ENCODE measurements around the gene PLEKHA7.

PLEKHA7 gene

DNA sequence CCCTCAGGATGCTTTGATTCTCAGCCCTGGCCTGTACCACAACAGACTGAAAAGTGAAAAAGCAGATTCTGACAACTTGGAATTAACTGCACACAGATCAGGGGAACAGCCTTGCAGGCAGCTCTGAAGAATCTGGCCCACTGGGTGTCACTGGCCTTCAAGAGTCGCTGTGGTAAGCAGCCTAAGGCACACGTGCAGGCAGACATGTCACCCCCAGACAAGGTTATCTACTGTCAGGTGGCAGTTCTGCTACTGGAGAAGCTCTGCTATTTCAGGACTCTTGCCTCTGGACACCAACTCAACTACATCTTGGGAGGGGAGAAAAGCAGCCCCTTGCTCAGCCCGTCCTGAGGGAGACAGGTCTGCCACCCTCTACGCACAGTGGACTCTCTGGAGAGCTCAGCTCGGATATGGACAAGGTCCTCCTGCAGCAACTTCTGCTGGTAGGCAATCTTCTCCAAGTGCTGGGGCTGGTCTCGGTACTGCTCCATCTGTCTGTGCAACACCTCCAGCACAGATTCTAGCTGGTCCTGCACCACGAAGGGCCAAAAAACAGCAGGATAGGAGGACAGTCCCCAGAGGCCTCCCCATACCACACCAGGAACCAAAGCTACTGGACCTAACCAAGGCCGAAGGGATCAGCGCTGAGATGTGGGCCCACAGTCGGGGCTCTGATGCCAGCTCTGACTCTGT is 212.8 kb downstream of the PLEKHA7 start:
- DNase-seq: no peak

DNA sequence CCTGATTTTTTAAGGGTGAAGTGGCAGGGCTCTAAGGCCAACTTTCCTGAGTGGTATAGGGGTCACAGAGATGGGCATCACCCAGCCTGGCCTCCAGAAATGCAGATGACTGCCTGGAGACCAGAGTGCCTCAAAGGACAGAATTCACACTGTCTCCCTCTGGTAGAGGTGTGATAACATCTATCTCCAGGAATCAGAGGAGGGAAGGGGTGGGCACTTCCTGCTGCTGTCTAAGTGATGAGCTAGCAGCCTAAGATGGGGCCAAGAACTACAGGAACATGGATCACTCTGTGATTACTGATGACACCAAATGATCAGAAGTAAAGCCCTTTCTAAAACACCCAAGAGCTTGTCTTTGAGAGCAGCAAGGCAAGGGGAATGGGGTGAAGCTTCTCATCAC is 213.8 kb downstream of the PLEKHA7 start:
- no peak for DNase-seq

DNA sequence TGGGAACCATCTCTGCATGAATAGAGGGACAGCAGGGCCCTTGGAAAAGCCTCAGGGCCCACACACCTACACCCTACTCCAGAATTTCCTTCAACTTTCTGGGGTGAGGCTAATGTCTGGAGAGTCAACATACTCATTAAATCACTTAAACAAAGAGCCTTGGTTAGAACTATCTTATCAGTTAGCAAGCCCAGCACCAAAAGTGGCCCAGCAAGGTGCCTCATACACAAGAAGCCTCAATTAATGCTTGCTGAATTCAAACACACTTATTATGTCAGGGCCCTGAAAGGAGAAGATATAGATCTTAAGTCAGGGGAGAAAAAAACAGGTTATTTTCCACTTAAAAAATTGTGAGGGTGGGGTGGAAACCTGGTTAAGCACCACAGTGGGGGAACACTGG is 214.3 kb downstream of the PLEKHA7 start:
- DNase-seq: no peak

DNA sequence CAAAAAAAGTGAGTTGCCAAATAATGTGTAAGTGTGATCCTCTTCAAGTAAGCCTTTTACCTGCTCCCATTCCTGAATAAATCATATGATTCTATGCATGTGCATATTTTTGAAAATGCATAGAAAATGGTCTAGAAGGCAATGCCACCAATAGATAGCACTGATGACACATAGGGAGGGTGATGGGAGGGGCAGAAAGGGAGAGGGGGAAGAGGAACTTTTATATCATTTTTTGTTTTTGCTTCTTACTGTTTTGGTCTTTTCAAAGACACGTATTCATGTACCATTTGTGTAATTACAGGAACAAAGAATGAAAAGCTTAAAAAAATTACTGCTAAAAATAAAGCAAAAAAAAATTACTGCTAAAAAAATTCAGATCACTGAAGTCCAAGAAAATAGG is 215.0 kb downstream of the PLEKHA7 start:
- DNase-seq: no peak

DNA sequence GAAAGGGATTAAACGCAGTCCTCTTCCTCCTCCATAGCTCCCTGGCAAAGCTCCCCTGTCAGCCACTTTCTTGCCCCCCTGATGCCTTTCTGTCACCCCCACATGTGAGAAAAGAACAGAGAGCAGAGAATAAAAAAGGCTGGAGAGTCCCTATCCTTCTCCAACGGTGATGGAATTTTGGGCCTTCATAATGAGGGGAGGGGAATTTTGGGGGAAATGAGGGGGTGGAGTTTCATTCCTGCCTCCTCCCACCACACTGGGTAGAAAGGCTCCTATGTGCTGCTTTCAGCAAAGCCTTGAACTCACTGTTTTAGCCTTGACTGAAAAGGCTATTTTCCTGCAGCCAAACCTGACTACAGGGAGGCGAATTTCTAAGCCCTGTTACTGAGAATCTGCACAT is 216.4 kb downstream of the PLEKHA7 start:
- DNase-seq: no peak

DNA sequence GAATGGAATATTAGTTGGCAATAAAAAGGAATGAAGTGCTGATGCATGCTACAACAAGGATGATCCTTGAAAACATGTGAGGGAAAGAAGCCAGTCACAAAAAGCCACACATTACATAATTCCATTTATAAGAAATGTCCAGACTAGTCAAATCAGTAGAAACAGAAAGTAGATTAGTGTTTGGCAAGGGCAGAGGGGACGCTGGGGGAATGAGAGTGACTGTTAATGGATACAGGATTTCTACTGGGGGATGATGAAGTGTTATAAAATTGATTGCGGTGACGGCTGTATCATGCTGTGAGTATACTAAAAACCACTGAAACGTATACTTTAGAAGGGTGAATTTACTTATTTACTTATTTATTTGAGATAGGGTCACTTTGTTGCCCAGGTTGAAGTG is 217.9 kb downstream of the PLEKHA7 start:
- no peak for DNase-seq

DNA sequence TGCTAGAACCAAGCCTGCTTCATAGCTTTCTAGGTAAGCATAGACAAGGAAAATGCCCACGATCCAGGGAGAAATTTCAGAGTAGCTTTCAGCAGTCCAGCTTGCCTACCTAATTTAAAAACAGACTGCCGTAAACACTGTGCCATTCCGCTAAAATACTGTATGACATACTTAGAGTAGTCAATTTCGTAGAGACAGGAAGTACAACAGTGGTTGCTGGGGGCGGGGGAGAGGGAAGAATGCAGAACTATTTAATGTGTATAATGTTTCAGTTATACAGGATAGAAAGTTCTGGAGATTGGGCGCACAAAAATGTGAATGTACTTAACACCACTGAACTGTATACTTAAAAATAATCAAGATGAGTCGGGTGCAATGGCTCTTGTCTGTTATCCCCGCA is 219.1 kb downstream of the PLEKHA7 start:
- peak; percentile 14 for DNase-seq

DNA sequence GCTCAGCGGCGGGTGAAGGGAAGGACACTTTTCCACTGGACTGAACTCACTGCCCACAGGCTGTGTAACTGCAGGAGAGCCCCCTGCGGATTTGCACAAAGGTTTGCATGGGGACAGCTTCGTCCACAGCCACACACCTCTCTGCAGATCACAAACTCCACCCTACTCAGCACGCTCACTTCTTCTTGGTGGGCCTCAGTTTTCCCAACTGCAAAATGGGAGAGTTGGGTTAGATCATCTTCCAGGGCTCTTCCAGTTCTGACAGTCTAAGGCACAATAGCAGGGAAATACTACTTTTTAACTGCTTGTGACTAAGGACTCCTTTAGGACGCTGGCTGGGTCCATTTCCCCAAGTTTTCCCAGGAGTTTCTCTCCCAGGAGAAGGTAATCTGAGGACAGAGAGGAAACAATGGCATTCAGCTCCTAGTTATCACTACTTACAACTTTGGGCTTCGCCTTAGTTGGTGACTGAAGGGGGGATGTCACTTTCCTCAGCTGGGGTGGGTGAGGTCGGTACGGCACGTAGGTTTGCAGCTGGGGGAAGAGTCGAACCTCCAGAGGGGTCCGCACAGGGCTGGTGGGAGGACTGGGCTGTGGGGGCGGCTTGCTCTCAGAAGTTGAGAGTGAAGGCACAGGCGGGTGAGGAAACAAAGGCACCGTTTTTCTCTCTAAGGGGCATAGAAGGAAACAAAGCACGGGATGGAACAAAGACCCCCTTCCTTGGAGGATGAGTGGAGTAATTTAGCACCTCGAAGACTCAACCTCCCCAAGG is 220.0 kb downstream of the PLEKHA7 start:
- no peak for DNase-seq

DNA sequence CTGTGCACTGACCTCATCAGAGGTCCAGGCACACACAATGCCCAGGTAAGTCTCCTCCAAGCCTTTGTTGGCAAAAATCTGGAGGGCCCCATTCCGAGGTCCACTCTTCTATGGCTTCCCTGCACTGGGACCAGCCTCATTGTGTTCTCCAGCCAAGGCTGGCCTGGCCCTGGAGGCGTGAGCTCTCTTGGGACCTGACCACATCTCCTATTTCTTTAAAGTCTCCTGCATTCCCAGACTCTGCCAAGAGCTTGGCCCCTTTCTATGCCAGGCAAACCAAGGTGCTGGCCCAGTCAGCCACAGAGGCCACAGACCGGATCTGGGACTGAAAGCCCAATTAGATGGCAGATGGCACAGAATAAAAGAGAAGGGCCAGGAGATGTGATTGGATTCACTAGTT is 220.7 kb downstream of the PLEKHA7 start:
- no peak for DNase-seq

DNA sequence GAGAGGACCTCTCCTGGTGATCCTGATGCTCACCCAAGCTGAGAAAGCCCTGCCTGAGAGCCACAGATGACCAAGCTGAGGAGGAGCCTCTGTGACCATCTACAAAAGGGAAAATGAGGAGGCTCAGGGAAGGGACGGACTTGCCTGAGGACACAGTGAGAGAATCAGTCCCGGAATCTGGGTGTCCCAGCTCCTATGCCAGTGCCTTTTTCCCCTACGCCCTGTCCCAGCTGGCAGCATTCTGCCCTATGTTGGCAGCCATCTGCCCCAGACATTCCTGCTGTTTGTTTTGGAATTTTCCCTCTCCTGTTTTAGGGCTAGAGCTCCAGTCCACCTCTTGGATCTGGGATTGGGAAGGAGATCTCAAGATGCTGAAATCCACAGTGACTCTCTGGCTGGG is 221.2 kb downstream of the PLEKHA7 start:
- DNase-seq: no peak

DNA sequence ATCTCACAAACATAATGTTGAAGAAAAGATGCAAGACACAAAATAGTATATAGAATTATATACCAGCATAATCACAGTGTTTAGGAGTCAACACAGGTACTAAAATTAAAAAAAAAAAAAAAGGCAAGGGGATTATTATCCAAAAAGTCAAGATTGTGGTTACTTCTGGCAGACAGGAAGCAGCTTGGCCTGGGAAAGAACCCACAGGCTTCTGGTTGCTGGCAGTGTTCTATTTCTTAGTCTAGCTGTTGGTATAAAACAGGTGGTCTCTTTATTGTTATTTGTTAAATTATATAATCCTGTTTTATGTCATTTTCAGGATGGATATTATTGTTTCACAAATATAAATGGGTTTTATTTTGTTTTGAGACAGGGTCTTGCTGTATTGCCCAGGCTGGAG is 221.8 kb downstream of the PLEKHA7 start:
- DNase-seq: no peak

DNA sequence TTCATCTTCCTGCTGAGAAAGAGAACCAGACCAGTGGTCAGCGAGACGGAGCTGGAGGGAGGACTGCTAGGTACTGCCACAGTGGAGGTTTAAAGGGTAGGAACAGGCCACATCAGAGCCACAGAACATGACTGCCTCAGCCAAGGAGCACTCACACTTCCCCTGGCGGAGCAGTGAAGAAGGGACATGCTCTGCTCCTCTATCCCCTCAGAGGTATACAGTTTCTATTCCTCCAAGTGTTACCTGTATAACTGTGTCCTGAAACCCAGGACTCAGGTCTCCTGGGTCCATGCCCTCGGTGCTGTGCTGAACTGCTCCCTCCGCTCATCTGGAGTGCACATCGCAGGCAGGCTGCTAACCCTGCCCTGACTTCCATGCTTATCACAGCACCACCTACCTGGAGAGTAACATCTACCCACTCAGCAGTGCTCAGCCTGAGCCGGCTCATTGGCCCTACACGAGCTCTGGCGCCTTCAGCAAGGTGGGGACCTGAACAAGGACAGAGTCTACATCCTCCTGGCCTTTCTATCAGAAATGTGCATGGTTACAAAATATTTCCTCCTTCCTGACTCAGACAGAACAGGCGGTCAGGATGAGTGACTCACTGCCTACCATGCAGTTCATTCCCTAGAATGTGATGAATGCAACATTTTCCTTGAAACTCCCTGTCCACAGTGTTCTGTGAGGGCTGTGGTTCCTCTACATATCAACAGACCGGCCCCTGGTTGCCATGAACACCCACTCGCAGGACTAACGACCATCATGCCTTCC is 222.8 kb downstream of the PLEKHA7 start:
- no peak for DNase-seq

DNA sequence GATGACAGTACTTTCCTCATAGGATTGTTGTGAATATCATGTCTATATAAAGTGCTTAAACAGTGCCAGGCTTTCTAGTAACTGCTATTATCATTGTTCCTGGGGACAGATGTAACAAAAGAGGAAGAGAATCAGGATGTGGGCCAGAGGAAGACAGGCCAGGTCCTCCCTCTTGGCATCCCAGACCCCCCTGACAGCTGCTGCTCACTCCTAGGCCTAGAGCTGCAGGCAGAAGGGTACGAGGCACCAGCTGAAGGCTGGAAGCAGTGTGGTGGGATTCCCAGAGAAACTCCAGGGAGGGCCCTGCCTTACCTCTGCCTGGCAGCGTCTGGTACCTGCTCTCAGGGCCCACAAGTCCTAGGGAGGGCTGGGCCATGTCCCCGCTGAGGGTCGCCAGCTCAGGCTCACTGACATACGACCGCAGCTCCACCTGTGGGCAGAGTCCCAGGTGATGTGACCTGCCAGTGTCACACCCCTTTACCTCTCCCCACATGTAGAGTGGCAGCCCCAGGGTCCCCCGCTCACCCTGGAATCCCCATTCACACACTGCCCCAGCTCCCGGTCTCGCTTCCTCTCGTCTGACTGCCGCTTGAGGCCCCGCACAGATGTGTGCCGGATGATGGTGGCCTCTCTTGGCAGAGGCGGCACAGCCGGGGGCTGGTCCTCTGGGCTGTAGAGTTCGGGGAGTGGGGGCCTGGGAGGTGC is 223.6 kb downstream of the PLEKHA7 start:
- no peak for DNase-seq

DNA sequence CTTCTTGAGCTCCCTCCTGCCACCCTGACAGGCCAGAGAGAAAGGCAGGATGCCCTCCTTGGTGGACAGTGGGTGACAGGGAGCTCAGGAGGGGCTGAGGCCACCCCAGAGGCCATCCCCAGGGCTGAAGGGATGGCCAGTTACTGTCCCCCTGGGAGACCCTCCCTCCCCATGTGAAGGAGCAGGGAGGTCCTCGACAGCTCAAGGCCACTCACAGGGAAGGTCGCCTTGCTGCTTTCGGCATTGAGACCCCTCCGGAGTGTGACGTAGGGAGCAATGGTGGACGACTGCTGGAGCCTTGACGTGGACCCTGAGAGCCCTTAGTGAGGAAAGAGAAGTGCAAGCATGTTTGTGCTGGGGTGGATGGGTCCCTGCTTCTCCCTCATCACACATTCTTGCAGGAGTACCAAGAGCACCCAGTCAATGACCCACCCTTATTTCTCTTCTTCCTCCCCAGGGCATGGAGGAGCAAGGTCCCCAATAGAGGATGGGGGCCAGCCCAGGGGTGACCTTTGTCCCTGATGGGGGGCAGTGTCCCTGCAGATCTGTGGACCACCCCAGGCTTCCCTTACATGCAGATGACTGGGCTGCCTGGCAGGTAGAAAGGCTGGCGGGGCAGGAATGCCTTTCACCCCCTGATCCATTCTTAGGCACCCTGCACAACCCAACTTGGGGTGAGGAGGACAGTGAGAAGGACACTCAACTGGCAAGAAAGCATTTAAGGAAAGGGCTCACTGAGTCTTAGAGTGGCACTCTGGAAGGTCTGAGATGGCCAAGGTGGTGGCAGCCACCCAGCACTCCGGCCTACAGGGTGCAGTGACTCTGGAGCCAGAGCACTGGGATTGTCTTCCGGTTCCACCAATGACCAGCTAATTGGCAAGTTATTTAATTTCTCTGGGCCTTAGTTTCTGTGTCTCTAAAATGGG is 224.4 kb downstream of the PLEKHA7 start:
- no peak for DNase-seq

DNA sequence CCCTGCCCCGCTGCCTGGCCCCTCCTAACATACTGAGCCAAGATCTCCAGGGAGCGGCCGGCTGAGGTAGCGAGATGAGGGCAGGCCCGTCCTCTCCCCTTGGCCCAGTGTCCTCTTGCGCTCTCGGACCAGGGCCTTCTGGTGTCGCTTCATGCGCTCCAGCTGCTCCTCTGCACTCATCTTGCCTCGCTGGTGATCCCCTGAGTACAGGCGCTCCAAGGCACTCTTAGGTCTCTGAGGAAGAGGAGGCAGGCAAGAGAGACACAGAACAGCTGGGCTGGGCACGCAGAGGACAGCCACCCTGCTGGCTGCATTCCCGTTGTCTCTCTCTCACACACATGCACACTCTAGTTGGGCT is 225.2 kb downstream of the PLEKHA7 start:
- no peak for DNase-seq

DNA sequence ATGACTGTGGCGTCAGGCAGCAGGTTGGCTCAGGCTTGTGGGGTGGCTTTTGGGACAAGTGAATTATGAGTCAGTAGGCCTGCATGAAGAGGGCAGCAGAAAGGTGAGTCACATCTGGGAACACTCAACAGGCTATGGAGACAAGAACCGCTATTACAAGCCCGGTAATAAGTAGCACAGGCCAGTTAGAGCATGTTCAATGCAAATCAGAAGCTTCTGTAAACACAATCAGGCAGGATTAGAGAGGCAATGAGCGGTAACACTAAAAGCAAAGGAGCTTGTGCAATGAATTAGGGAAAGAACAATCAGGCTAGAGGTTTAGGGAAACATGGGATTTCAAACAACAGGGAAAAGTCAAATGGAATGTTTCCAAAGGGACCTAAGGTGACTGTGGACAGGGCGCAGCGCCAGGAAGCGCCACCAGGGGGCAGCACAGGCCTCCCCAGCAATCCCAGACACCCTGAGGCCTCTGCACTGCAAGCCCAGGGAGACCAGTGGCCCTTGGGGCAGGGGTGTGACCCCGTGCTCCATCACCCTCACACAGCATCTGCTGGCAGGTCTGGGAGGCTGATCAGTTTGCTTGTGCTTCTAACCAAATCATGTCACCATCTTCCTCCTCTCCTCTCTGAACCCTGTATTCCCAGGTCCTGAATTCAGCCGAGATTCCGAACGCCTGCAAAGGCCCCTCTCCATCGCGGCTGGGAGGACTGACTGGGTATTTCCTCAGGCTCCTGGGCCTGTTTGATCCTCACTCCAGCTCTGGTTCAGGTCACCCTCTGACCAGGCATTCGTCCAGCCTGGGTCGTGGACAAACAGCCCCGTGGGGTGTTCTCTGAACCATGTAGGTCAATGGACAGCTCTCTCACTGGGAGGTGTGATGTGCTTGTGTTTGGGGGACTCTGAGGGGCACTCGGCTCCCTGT is 225.8 kb downstream of the PLEKHA7 start:
- DNase-seq: peak; percentile 54

DNA sequence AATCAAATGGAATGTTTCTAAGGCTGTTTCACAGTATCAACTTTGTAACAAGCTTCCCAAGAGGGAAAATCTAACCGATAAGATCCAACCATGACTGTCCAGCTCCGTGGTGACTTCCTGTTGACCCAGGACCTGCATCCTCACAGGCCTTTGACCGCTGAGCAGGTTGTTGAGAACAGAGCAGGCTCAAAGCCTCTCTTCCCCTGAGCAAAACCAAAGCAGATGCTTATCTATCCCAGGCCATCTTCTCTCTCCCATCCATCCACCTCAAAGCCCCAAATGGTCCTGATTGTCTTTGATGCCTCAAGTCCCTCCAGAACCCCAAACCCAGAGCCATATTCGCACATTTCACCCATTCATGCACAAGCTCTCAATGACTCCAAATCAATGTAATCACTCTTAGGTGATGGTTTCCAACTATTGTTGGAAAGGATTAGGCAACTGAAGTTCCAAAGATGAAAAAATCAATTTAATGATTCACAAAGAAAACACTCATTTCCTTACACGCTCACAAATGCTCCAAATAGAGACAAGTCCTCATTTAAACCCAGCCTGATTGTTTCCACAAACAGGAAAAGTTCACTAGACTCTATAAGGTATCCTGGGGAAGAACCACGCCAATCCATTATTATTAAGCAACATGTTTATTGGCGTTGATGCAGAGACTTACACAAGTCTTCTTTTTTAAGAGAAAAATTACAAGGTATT is 227.0 kb downstream of the PLEKHA7 start:
- no peak for DNase-seq

DNA sequence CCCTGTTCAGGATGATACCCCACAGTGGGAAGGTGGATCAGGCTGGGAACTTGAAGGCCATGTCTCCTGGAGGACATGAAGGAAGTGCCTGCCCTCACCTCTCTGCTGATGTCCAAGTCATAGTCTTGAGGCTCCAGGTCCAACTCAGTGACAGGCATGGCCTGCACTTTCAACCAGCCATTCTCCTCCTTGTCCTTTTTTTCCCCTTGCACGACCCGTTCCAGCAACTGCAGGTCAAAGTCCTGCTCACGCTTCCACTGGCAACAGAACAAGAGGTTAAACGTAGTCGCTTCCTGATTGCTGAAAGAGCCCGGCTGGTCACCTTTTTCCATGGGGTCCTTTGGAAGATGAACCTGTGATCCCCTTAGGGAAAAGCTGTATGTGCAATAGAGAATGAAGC is 228.1 kb downstream of the PLEKHA7 start:
- no peak for DNase-seq

DNA sequence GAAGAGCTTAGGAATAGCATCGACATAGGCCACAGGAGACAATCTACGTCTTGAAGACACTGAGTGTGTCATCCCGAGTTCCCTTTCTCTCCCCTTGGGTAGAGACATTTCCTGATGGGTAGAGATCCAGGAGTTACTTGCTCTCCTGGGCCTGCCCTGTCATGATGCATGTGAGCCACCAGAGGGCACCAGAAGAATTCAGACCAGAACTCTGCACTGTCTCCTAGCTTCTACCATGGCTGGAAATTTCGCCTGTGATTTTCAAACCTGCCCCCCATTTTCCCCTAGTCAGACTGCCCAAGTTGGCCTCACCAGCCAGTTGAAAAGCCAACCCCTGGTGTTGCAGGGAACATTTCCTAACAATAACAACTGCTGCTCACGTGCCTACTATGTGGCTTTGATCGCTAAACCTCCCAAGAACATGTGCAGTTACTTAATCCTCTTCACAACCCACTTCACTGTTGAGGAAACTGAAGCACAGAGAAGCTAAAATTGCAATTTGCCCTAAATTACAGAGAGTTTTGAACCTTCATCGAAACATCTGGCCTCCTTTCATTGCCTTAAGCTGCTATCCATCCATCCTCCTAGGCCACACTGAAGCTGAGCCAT is 228.6 kb downstream of the PLEKHA7 start:
- DNase-seq: peak; percentile 55

DNA sequence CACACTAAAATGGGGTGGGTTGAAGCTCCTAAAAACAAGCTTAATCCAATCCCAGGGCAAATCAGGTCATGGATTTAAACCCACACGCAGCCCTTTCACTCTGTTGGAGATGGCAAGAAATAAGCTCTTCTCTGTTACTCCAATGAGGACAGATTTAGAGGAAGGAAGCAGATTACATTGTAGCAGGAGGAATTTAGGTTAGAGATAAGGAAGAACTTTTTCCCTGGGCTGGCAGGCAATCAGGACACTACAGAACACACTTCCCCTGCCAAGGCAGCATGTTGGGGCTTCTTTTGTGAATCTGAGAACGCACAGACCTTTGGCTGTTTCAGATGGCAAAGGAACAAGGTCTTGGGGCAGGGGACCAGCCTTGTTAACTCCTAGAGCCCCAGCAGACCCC is 229.5 kb downstream of the PLEKHA7 start:
- DNase-seq: no peak

All from CD4-positive, alpha-beta T cell treated with Interleukin-12 subunit alpha and Interleukin-12 subunit beta, for 1 hour (primary cell).